Erythroblast (primary cell): ENCODE results near the gene CYP26B1.

ENCODE experiments used
- DNase-seq, 2 experiments: peaks; one replicate each; lab custom pipeline; 2025; lab: John Stamatoyannopoulos, UW
- GATA1 ChIP-seq: IDR thresholded peaks from 2 replicates; pipeline ENCODE4 v1.6.1; 2011; ENCODE audit warnings: low read depth, mild to moderate bottlenecking, control low read depth, low read length, moderate library complexity
- POLR2A ChIP-seq: IDR thresholded peaks from 2 replicates; pipeline ENCODE4 v1.6.1; 2011; ENCODE audit warnings: mild to moderate bottlenecking, low read length

Gene CYP26B1

DNA sequence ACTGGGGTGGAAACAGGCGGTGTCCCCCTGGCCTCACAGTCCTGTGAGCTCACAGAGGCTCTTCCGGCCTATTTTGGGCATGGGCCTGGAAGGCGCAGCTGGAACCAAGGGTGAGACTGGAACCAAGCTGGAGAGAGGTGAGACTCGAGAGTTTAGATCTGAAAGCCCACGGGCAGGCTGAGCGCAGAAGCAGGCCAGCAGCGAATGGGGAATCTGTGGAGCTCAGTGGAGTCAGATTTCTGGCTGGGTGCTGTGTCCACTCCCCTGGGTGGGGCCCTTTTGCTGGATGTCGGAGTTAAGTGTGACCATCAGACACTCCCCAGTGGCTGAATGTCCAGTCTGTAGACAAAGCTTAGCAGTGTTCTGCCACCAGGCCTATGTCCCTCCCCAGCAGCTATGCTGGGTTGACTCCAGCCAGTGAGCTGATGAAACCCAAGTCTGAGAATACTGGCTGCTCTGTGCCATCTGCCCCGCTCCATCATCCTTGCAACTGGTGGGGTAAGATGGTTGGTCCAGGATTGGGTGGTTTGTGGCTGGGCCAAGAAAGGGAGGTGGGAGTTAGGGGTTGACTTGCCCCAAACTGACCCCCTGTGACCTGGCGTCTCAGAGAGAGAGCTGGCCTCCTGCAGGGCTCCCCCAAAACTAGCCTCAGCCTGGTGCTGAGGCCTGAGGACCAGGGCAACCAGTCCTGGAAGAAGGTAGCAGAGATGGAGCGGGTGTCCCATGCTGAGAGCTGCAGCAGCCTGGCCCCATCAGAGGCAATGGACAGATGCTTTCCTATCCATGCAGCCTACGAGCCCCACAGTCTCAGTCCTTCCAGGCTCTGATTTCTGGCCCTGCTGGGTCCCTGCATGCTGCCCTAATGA is 34.4 kb downstream of the CYP26B1 start:
- DNase-seq = no peak
- TF ChIP-seq POLR2A = no peak
- no peak for TF ChIP-seq GATA1

- DNase-seq = no peak
- TF ChIP-seq GATA1 (no peak), POLR2A (no peak)
Observed at GRCh38 chr2:72112401-72112800, 35.3 kb downstream of the CYP26B1 start.

- TF ChIP-seq POLR2A (no peak), GATA1 (no peak)
- no peak for DNase-seq
Observed at GRCh38 chr2:72111061-72111460, 36.6 kb downstream of the CYP26B1 start.

GRCh38 chr2:72109904-72110303 is 37.8 kb downstream of the CYP26B1 start:
- no peak for TF ChIP-seq POLR2A
- no peak for TF ChIP-seq GATA1
- no peak for DNase-seq

- no peak for DNase-seq
- no peak for TF ChIP-seq POLR2A
- no peak for TF ChIP-seq GATA1
Observed at GRCh38 chr2:72109291-72109690, 38.4 kb downstream of the CYP26B1 start.

GRCh38 chr2:72108121-72108520 is 39.5 kb downstream of the CYP26B1 start:
- DNase-seq = no peak
- no peak for TF ChIP-seq GATA1
- TF ChIP-seq POLR2A = no peak

GRCh38 chr2:72106978-72107377 is 40.7 kb downstream of the CYP26B1 start:
- TF ChIP-seq GATA1 (no peak), POLR2A (no peak)
- DNase-seq = no peak

GRCh38 chr2:72104821-72105588 is 42.7 kb downstream of the CYP26B1 start:
- TF ChIP-seq GATA1 = no peak
- no peak for TF ChIP-seq POLR2A
- no peak for DNase-seq

GRCh38 chr2:72103690-72104089 is 44.0 kb downstream of the CYP26B1 start:
- TF ChIP-seq GATA1 = no peak
- TF ChIP-seq POLR2A = no peak

DNA sequence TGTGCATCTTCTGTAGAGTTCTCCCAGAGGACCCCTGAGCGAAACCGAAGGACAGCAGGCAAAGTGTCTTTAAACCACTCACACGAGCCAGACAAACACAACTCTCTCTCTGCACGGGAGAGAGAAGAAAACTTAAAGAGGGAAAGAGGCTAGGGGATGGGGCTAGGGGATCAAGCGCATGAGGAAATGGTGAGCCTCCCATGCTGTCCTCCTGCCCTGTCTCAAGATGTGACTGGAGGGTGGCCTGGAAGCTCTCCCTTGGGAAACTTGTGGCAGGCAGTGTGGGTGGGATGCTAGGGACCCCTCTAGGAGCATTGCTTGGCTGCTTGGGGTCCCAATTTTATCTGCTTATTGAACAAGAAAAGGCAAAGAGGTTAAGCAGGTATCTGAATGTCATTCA is 44.5 kb downstream of the CYP26B1 start:
- no peak for DNase-seq
- TF ChIP-seq POLR2A (no peak), GATA1 (no peak)

More at GRCh38 chr2:72103690-72104089, 44.0 kb downstream of the CYP26B1 start:
- DNase-seq = no peak

DNA sequence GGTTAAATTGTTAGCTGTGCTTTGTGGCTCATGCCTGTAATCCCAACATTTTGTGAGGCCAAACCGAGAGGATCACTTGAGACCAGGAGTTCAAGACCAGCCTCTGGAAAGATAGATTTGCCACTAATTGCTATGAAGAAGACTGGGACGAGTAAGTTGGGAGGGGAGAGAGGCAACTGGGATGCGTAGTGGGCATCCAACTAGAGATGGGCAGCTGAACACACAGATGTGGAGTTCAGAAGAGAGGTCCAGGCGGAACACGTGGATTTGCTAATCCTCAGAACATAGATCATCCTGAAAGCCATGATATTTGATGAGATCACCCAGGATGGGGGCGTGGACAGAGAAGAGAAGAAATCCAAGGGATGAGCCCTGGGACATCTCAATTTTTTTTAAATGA is 48.7 kb downstream of the CYP26B1 start:
- no peak for DNase-seq
- TF ChIP-seq POLR2A (no peak), GATA1 (no peak)

DNA sequence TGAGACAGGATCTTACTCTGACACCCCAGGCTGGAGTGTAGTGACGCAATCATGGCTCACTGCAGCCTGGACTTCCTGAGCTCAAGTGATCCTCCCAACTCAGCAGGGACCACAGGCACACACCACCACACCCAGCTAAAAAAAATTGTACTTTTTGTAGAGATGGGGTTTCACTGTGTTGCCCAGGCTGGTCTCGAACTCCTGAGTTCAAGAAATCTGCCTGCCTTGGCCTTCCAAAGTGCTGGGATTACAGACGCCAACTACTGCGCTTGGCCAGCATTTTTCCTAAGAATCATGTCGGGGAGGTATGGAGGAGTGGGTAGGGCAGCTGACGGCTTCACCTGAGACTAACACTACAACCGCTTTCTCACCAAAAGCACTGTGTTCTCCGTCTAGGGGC is 50.4 kb downstream of the CYP26B1 start:
- DNase-seq = no peak
- no peak for TF ChIP-seq POLR2A
- no peak for TF ChIP-seq GATA1

DNA sequence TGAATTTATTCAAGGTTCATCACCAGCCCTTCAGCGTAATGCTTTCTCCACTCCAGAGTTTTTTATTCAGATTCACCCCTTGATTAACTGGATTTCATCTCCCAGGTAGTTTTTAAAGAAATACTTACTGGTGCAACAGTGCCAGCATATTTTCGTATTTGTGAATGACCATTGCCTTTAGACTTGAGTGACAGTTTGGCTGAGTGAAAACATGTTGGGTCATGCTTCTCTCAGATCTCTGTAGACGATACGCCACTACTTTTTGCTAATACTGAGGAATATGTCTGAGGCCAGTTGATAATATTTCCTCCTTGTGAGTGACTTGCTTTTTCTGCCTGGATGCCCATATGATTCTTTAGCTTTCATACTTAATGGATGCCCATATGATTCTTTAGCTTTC is 51.5 kb downstream of the CYP26B1 start:
- TF ChIP-seq POLR2A (no peak), GATA1 (no peak)

DNA sequence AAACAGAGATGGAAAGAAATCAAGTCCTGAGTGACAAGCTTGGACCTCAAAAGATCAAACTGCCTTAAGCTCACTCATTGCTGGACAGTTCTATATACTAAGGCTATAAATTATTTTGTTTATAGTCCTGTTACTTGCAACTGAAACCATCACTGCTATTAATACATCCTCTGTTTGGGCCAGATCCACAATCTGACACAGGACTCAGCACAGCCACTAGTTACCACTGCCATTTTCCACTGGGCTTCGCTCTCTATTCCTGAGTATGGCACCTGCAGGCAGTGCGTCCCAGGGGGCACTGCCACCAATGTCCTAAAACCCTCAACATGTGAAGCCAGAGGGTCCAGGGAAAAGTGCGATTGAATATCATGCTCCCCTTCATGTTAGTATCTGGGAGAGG is 52.3 kb downstream of the CYP26B1 start:
- DNase-seq = no peak
- no peak for TF ChIP-seq GATA1
- no peak for TF ChIP-seq POLR2A

More for the DNA sequence above, 51.5 kb downstream of the CYP26B1 start:
- no peak for DNase-seq

DNA sequence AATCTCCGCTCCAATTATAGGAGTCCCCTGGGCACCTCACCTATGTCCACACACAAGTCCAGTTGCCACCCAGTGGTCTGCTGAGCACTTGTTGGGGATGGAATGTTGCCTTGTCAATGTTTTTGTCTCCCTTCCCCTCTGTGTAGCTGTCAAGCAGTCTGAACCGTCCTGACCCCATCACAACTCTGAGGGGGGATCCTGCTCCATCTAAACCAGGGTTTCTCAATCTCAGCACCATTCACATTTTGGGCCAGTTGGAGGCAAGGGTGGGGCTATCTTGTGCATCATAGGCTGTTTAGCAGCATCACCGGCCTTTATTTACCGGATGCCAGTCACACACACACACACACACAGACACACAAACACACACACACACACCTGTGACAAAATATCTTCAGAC is 53.0 kb downstream of the CYP26B1 start:
- no peak for DNase-seq
- TF ChIP-seq POLR2A = no peak
- TF ChIP-seq GATA1 = no peak
